ENCODE measurements around the gene SYNGR3. TPM values are rescaled to one million over a fixed set of nuclear protein-coding genes. Genes with fewer than 3 reads are reported as not detected.

The SYNGR3 gene
- total and polyA plus RNA-seq, 2 of the 13 experiments (the other 11 are each of a cell fraction or from before 2014, with no cell fraction given) = 0.97 to 5.7 TPM

DNA sequence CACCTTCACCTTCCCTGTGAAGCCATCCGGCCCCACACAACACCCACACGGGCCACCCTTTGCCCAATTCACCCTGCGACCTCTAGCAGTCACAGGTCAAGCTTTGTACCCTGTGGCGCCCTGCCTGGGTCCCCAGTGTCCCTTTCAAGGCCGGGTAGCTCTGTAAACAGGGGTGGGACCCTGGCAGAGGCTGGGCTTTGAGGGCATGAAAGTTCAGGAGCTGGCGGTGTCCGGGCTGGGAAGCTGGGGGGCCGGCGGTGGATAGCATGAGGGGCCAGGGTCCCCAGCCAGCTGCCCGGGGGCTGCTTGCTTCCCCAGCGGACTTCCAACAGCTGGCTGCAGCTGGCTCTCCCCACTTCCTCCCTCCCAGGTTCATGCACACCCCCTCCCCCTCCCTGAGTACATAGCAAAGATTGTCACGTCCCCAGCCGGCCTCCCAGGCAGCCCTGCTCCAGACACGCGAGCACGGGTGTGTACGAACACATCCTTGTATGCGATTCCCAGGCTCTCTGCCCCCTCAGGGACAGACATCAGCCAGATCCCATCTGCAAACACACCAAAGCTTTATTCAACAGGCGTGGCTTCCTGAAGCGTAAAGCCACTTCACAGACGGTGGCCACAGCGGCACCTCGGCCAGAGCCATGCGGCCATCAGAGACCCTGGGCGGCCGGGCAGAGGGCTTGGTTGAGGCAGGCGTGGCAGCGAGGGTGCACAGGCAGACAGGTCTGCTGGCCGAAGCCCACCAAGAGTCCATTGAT lies 49.7 kb downstream of the SYNGR3 start (continued):
- TF ChIP-seq XBP1 (CRISPR knock-in tag; IDR thresholded peaks at IDR 0.05) = no peak
- TF ChIP-seq, protein P1, sequence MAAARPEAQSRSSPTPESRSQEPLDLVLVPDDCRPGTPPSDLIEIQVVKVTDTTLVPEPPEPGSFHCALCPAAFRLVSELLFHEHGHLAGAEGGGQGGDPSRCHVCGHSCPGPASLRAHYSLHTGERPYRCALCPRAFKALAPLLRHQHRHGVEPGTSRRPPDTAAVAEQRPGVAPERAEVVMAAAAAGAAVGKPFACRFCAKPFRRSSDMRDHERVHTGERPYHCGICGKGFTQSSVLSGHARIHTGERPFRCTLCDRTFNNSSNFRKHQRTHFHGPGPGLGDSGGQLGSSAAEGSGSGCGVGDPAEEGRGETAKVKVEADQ (CRISPR knock-in tag; IDR thresholded peaks at IDR 0.05; ENCODE audit: borderline replicate concordance) = no peak
- no peak for TF ChIP-seq ZNF577 (CRISPR knock-in tag; IDR thresholded peaks at IDR 0.05; ENCODE audit: borderline replicate concordance, low read depth)
- TF ChIP-seq NFIB (CRISPR knock-in tag; IDR thresholded peaks at IDR 0.05; ENCODE audit: borderline replicate concordance) = no peak
- no peak for TF ChIP-seq EHMT2 (IDR thresholded peaks at IDR 0.05; ENCODE audit: borderline replicate concordance, low read depth, low read length)
- TF ChIP-seq, protein P2, sequence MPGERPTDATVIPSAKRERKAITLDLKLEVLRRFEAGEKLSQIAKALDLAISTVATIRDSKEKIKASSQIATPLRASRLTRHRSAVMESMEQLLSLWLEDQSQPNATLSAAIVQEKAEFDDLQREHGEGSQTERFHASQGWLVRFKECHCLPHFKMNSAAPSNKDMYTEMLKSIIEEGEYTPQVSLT (CRISPR knock-in tag; IDR thresholded peaks at IDR 0.05; ENCODE audit: borderline replicate concordance, low read depth) = no peak
- peak; percentile 73; the same call in 1 of the 2 replicates for TF ChIP-seq ELF3 (CRISPR knock-in tag; IDR thresholded peaks at IDR 0.05)
- no peak for TF ChIP-seq ZNF232 (CRISPR knock-in tag; IDR thresholded peaks at IDR 0.05; ENCODE audit: borderline replicate concordance)
- TF ChIP-seq MLLT10 (CRISPR knock-in tag; IDR thresholded peaks at IDR 0.05) = no peak
- TF ChIP-seq TBX2 (CRISPR knock-in tag; IDR thresholded peaks at IDR 0.05; ENCODE audit: borderline replicate concordance) = peak; percentile 91; the same call in 1 of the 2 replicates
- TF ChIP-seq NFATC3 (CRISPR knock-in tag; IDR thresholded peaks at IDR 0.05) = no peak
- TF ChIP-seq, protein P3, sequence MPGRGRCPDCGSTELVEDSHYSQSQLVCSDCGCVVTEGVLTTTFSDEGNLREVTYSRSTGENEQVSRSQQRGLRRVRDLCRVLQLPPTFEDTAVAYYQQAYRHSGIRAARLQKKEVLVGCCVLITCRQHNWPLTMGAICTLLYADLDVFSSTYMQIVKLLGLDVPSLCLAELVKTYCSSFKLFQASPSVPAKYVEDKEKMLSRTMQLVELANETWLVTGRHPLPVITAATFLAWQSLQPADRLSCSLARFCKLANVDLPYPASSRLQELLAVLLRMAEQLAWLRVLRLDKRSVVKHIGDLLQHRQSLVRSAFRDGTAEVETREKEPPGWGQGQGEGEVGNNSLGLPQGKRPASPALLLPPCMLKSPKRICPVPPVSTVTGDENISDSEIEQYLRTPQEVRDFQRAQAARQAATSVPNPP (CRISPR knock-in tag; IDR thresholded peaks at IDR 0.05) = peak; percentile 67; the same call in 1 of the 2 replicates
- TF ChIP-seq NCOA5 (CRISPR knock-in tag; IDR thresholded peaks at IDR 0.05) = no peak
- TF ChIP-seq, protein P4, sequence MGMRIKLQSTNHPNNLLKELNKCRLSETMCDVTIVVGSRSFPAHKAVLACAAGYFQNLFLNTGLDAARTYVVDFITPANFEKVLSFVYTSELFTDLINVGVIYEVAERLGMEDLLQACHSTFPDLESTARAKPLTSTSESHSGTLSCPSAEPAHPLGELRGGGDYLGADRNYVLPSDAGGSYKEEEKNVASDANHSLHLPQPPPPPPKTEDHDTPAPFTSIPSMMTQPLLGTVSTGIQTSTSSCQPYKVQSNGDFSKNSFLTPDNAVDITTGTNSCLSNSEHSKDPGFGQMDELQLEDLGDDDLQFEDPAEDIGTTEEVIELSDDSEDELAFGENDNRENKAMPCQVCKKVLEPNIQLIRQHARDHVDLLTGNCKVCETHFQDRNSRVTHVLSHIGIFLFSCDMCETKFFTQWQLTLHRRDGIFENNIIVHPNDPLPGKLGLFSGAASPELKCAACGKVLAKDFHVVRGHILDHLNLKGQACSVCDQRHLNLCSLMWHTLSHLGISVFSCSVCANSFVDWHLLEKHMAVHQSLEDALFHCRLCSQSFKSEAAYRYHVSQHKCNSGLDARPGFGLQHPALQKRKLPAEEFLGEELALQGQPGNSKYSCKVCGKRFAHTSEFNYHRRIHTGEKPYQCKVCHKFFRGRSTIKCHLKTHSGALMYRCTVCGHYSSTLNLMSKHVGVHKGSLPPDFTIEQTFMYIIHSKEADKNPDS (CRISPR knock-in tag; IDR thresholded peaks at IDR 0.05) = no peak
- no peak for TF ChIP-seq TCF12 (IDR thresholded peaks at IDR 0.05)
- peak; percentile 86 for TF ChIP-seq TCF12 (CRISPR knock-in tag; IDR thresholded peaks at IDR 0.05)
- TF ChIP-seq, protein P5, sequence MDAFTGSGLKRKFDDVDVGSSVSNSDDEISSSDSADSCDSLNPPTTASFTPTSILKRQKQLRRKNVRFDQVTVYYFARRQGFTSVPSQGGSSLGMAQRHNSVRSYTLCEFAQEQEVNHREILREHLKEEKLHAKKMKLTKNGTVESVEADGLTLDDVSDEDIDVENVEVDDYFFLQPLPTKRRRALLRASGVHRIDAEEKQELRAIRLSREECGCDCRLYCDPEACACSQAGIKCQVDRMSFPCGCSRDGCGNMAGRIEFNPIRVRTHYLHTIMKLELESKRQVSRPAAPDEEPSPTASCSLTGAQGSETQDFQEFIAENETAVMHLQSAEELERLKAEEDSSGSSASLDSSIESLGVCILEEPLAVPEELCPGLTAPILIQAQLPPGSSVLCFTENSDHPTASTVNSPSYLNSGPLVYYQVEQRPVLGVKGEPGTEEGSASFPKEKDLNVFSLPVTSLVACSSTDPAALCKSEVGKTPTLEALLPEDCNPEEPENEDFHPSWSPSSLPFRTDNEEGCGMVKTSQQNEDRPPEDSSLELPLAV (CRISPR knock-in tag; conservative IDR thresholded peaks at IDR 0.05; ENCODE audit: low read depth) = no peak
- no peak for TF ChIP-seq SP1 (IDR thresholded peaks at IDR 0.05)
- no peak; the same call in 1 of the 2 replicates for TF ChIP-seq SP1 (CRISPR knock-in tag; IDR thresholded peaks at IDR 0.05)
- peak; percentile 80 for TF ChIP-seq ZMAT3 (CRISPR knock-in tag; conservative IDR thresholded peaks at IDR 0.05)
- TF ChIP-seq MBNL3 (CRISPR knock-in tag; conservative IDR thresholded peaks at IDR 0.05) = no peak
- no peak for TF ChIP-seq NFRKB (IDR thresholded peaks at IDR 0.05)
- peak; percentile 63; the same call in 1 of the 2 replicates for TF ChIP-seq YEATS2 (CRISPR knock-in tag; IDR thresholded peaks at IDR 0.05; ENCODE audit: borderline replicate concordance)
- TF ChIP-seq ZNF274 (CRISPR knock-in tag; IDR thresholded peaks at IDR 0.05) = no peak
- 0 out of 2 replicates have a peak, but pooled peaks have one; percentile 85 for TF ChIP-seq ZNF670 (CRISPR knock-in tag; IDR thresholded peaks at IDR 0.05; ENCODE audit: borderline replicate concordance)

Data from HepG2 (cell line).